Activated T-cell treated with anti-CD3 and anti-CD28 coated beads for 24 hours (primary cell): Measurements from ENCODE around the gene ZNF365.

Source experiments
- DNase-seq: peaks from one replicate; pipeline ENCODE4 v3.0.0-alpha.2; 2020; ENCODE audit warnings: low read depth

The ZNF365 gene

GRCh38 chr10:62422068-62422590, 48.0 kb downstream of the ZNF365 start:
- DNase-seq, result no peak

GRCh38 chr10:62424026-62424425, 49.9 kb downstream of the ZNF365 start:
- DNase-seq, result no peak

GRCh38 chr10:62426086-62426485, 51.9 kb downstream of the ZNF365 start:
- DNase-seq, result peak; percentile 47

DNA sequence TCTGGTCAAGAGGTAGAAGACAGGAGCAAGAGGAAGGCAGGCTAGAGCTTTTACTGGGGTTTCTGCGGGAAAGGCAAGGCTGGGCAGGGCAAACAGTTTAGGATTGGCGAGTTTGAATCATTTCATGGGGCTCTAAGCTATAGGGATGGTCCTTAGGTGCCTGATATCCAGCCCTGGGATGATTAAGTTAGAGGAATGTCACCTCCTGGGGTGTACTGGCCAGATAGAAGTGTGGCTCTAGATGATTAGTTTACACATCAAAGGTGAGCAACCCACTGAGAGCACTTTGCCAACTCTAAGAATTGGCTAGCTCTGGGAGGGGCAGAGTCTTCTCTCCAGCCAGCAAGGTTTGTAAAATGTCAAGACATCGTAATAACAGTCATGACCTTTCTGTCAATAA, 52.4 kb downstream of the ZNF365 start:
- DNase-seq, result no peak

GRCh38 chr10:62430881-62431280, 56.7 kb downstream of the ZNF365 start:
- no peak for DNase-seq

DNA sequence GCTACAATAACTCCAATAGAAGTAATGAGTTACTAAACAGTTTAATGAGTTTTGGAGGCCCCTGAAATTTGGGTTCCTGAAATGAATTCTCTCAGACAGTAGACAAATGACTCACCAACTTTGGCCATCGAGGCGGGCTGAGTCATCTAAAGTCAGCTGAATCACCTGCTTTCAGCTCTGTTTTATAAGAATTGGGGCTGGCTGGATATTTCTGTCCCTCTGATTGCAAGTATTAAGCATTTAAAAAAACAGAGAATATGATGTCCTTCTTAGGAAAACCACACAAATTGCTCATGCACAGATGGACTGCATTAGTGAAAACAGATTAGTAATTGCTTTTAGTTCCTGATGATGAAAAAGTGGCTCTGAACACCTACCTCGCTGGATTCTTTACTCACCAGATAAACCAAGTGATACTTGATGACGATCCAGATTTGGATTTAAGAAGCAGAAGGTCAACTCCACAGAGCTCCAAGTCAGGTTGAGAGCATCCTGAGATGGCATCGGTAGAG, 59.1 kb downstream of the ZNF365 start:
- peak; percentile 73 for DNase-seq

DNA sequence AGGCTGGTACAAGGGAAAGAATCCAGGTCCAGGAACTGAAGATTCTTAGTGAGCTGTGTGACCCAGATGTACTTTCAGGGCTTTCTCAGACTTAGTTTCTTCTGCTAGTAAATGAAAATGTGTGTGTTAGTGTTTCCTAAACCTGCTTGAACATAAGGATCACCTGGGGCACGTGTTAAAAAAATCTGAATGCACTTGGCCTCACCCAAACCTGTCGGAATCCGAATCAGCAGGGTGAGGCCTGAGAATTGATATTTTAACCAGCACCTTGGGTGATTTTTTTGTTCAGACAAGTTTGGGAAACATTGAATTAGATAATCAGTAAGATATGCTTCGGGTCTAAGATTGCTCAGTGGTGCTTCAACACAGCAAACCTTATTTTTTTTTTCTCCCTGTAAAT, 59.7 kb downstream of the ZNF365 start:
- DNase-seq, result no peak

DNA sequence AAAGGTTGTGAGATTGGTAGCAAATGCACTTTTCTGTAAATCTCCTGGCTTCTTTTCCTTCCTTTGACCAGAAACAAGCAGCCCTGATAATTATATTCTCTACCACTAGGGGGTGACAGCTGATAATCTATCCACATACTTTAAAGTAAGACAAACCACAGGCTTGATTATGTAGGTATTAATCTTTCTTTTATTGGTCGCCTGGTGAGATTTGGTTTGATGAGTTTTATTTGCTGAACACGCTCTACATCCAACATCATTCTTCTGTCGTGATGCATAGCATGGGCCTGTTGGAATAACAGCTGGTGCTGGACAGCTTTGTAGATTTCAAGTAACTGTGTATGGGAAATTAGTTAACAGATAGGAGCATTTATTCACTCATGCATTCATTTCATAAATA, 63.5 kb downstream of the ZNF365 start:
- DNase-seq, result no peak

- no peak for DNase-seq
Observed at GRCh38 chr10:62442006-62442405, 67.8 kb downstream of the ZNF365 start.

DNA sequence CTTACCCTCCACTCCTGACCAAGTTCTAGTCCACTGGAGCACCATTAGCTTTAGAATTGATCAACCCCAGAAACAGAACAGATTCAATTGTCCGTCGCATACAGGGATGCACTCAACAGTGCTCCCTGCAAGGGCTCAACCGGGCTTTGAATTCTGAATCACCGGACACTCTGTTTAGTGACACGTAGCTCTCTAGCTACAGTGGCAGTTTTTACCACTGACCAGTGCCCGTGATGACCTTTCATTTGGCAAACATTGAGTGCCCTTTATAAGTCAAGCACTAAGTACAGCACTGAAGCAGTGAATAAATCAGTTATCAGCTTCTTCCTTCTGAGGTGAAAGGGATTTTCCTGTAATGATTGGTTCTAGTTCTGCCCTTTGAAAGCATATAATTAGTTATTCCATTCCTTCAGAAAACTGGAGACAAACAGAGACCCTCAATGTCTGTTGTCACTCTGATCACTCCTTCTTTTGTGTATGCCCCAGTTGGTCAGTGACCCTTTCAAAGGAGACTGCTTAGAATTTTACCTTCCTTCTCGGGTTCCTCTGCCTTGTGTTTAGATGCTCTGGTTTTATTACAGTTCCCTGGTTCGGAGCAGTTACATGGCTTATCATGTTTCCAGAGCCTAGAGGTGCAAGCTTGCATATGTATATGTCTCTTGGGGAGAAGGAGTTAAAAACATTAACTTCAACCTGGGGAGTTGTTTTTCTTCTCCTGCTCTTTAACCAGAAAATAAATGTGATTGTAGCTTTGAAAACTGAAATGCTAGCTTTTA, 68.9 kb downstream of the ZNF365 start:
- DNase-seq, result no peak

GRCh38 chr10:62443866-62444265, 69.7 kb downstream of the ZNF365 start:
- no peak for DNase-seq

DNA sequence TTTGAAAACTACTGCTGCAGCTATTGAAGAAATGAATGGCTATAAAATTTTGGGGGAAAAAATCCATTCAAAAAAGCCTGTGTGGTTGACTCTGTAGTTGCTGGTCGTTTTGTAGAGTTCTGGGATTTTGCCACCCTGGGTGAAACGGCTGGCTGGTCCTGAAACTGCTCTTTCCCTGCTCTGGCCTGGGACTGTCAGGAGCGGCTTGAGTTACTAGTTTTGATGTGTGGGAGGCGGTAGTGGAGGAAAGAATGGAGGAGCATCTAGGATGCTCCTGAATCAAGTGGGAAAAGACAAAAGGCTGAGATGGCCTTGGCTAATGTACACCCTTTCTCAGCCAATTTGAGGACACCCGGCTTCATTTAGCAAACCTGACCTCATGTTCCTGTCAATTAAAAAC, 72.5 kb downstream of the ZNF365 start:
- DNase-seq, result no peak

DNA sequence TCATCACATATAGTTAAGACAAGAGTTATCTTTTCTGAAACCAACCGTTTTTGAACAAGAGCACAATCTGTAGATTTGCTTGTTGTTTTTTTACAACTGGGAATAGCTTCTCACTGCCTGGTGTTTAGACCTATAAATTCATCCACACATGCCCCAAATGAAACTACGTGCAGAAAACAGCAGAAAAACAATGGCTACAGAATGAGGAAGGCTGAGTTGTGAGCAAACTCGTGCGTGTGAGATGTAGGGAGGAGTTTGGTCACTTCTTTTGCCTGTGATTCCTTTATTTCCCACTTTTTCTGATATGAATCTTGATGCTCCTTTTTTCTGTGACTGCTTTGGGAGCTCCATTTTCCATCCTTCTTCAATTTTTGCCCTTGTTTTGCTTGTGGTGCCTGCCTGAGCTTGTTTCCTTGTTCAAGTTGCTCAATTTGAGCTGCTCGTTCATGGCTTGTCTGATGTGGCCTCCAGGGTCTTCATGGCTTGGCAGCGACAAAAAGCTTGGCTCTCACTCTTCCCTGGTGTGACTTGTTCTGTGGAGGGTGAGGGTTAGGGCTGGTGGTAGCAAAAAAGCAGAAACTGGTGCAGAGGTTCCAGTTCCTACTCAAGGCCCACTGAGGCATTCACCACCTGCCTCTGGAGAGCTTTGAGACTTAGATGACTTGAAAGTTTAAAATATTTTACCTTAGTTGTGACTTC, 76.9 kb downstream of the ZNF365 start:
- DNase-seq, result no peak

GRCh38 chr10:62451611-62451975, 77.4 kb downstream of the ZNF365 start:
- DNase-seq, result no peak
